OCI-LY1 (cell line): Measurements from ENCODE around the gene ABCG2.

Experiments used
- H2AFZ ChIP-seq: fragments of 200-600 bp; sonication (generic), shearing (Covaris generic); 2 replicates; pipeline ENCODE4 v1.6.0; 2014; ENCODE audit warnings: antibody characterized with exemption, mild to moderate bottlenecking, low read length
- H3F3A ChIP-seq: fragments of 200-600 bp; sonication (generic), shearing (Covaris generic); 2 replicates; pipeline ENCODE4 v1.6.0; 2014; ENCODE audit warnings: mild to moderate bottlenecking, antibody characterized with exemption, low read length, moderate library complexity; ENCODE audit not compliant: insufficient read depth
- H3K27ac ChIP-seq: fragments of 200-600 bp; sonication (generic); 2 replicates; pipeline ENCODE4 v1.5.1; 2014; ENCODE audit warnings: low read length, mixed run types, mild to moderate bottlenecking, low read depth; ENCODE audit not compliant: poor library complexity, severe bottlenecking
- H3K27me3 ChIP-seq: fragments of 200-600 bp; sonication (generic); 2 replicates; pipeline ENCODE4 v1.6.0; 2014; ENCODE audit warnings: antibody characterized with exemption, mild to moderate bottlenecking, low read length, moderate library complexity; ENCODE audit not compliant: insufficient read depth
- H3K36me3 ChIP-seq: fragments of 200-600 bp; sonication (generic); 2 replicates; pipeline ENCODE4 v1.6.1; 2014; ENCODE audit warnings: mild to moderate bottlenecking, antibody characterized with exemption, low read length, moderate library complexity, mixed read lengths; ENCODE audit not compliant: insufficient read depth
- H3K4me1 ChIP-seq: fragments of 200-600 bp; sonication (generic); 2 replicates; pipeline ENCODE4 v1.5.1; 2014; ENCODE audit warnings: mild to moderate bottlenecking, low read length, moderate library complexity; ENCODE audit not compliant: insufficient read depth, severe bottlenecking
- H3K4me2 ChIP-seq: fragments of 200-600 bp; sonication (generic), shearing (Covaris generic); 2 replicates; pipeline ENCODE4 v1.6.1; 2014; ENCODE audit warnings: low read length
- H3K4me3 ChIP-seq: fragments of 200-600 bp; sonication (generic); 2 replicates; pipeline ENCODE4 v1.5.1; 2014; ENCODE audit warnings: low read length, low read depth, mild to moderate bottlenecking, mixed read lengths; ENCODE audit not compliant: poor library complexity, severe bottlenecking
- H3K79me2 ChIP-seq: fragments of 200-600 bp; shearing (Covaris generic); 2 replicates; pipeline ENCODE4 v1.6.1; 2016; ENCODE audit warnings: mixed run types, low read length, mixed read lengths; ENCODE audit not compliant: insufficient read depth
- H3K9ac ChIP-seq: fragments of 200-600 bp; sonication (generic), shearing (Covaris generic); 2 replicates; pipeline ENCODE4 v1.6.1; 2014; ENCODE audit warnings: mild to moderate bottlenecking, low read length, mixed read lengths
- H3K9me2 ChIP-seq: fragments of 200-600 bp; sonication (generic), shearing (Covaris generic); 2 replicates; pipeline ENCODE4 v1.6.1; 2014; ENCODE audit warnings: low read depth, mild to moderate bottlenecking, low read length, mixed read lengths
- H3K9me3 ChIP-seq: fragments of 200-600 bp; shearing (Covaris generic); 2 replicates; pipeline ENCODE4 v1.6.1; 2014; ENCODE audit warnings: low read length, mixed read lengths
- H4K20me1 ChIP-seq: fragments of 200-600 bp; sonication (generic), shearing (Covaris generic); 2 replicates; pipeline ENCODE4 v1.6.0; 2016; ENCODE audit warnings: mild to moderate bottlenecking, low read length; ENCODE audit not compliant: insufficient read depth
- CTCF ChIP-seq: fragments of 200-600 bp; sonication (generic), shearing (Covaris generic); IDR thresholded peaks from 2 replicates; pipeline ENCODE4 v1.5.1; 2017; ENCODE audit warnings: mild to moderate bottlenecking, antibody characterized with exemption, low read length, moderate library complexity, mixed read lengths
- EZH2 ChIP-seq: fragments of 200-600 bp; sonication (generic), shearing (Covaris generic); IDR thresholded peaks from 2 replicates; pipeline ENCODE4 v1.8.0; 2017; ENCODE audit warnings: borderline replicate concordance, mixed run types, mild to moderate bottlenecking, antibody characterized with exemption, low read length, moderate library complexity, mixed read lengths

ABCG2 gene

GRCh38 chr4:88078579-88078978, 79.9 kb downstream of the ABCG2 start:
- Histone ChIP-seq H3K27ac (no peak overlapping the region), H2AFZ (no peak overlapping the region), H4K20me1 (no peaks in the 10 kb centered on the region), H3K36me3 (no peaks in the 10 kb centered on the region), H3K4me1 (no peaks in the 10 kb centered on the region), H3K4me2 (no peak overlapping the region), H3K9me2 (no peaks in the 10 kb centered on the region), H3K79me2 (no peaks in the 10 kb centered on the region), H3K4me3 (no peak overlapping the region), H3K9me3 (no peaks in the 10 kb centered on the region), H3K9ac (no peak overlapping the region), H3F3A (no peaks in the 10 kb centered on the region), H3K27me3 (no peaks in the 10 kb centered on the region)
- no peak for TF ChIP-seq CTCF
- no peak for TF ChIP-seq EZH2

- no peaks in the 10 kb centered on the region for H3K27me3 ChIP-seq
- no peak overlapping the region for H3K27ac ChIP-seq
- TF ChIP-seq CTCF = no peak
- no peak for TF ChIP-seq EZH2
- no peaks in the 10 kb centered on the region for H3K9me2 ChIP-seq
- no peaks in the 10 kb centered on the region for H3K9me3 ChIP-seq
- H3K4me2 ChIP-seq = no peak overlapping the region
- H2AFZ ChIP-seq = no peak overlapping the region
- no peaks in the 10 kb centered on the region for H3K36me3 ChIP-seq
- no peak overlapping the region for H3K9ac ChIP-seq
- H3K79me2 ChIP-seq = no peaks in the 10 kb centered on the region
- no peaks in the 10 kb centered on the region for H4K20me1 ChIP-seq
- H3F3A ChIP-seq = no peaks in the 10 kb centered on the region
- no peaks in the 10 kb centered on the region for H3K4me1 ChIP-seq
- no peak overlapping the region for H3K4me3 ChIP-seq
Measured at GRCh38 chr4:88077911-88078524, 80.4 kb downstream of the ABCG2 start.

DNA sequence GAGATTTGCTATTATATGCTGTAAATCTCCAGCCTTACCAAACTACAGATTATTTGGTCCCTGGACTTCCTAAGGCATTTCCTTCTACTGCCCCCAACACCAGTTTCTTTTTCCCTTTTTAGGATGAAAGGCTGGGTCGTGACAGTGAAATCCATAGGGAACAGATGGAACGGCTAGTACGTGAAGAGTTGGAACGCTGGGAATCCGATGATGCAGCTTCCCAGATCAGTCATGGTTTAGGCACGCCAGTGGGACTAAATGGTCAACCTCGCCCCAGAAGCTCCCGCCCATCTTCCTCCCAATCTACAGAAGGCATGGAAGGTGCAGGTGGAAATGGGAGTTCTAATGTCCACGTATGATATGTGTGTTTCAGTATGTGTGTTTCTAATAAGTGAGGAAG, 83.1 kb downstream of the ABCG2 start:
- H3K36me3 ChIP-seq = no peaks in the 10 kb centered on the region
- no peak overlapping the region for H3K4me3 ChIP-seq
- TF ChIP-seq CTCF (no peak), EZH2 (no peak)
- H3K4me2 ChIP-seq = no peak overlapping the region
- H3K9ac ChIP-seq = no peak overlapping the region
- no peaks in the 10 kb centered on the region for H3K4me1 ChIP-seq
- no peaks in the 10 kb centered on the region for H3K27me3 ChIP-seq
- H3K9me2 ChIP-seq = no peaks in the 10 kb centered on the region
- H4K20me1 ChIP-seq = no peaks in the 10 kb centered on the region
- H3K79me2 ChIP-seq = no peaks in the 10 kb centered on the region
- H3K27ac ChIP-seq = no peak overlapping the region
- H2AFZ ChIP-seq = no peak overlapping the region
- H3K9me3 ChIP-seq = no peaks in the 10 kb centered on the region
- no peaks in the 10 kb centered on the region for H3F3A ChIP-seq
